H9 (cell line): ENCODE measurements around the gene TRIM26. TPM values are rescaled to one million over a fixed set of nuclear protein-coding genes. Genes with fewer than 3 reads are reported as not detected.

Experiments used
- DNase-seq: peaks from one replicate; pipeline ENCODE4 v3.0.0-alpha.2; 2017
- H2AFZ ChIP-seq: one replicate; pipeline ENCODE4 v1.6.1; 2013; ENCODE audit warnings: mild to moderate bottlenecking, low read length, control low read depth, moderate library complexity
- H2AK5ac ChIP-seq: 2 replicates; pipeline ENCODE4 v1.6.1; 2013; ENCODE audit warnings: low read length, control low read depth, mixed read lengths; ENCODE audit not compliant: insufficient read length
- H2BK120ac ChIP-seq: one replicate; pipeline ENCODE4 v1.6.1; 2013; ENCODE audit warnings: low read depth, mild to moderate bottlenecking, low read length, control low read depth, inconsistent platforms; ENCODE audit not compliant: poor library complexity, severe bottlenecking
- H2BK12ac ChIP-seq: 2 replicates; pipeline ENCODE4 v1.6.1; 2013; ENCODE audit warnings: low read length, control low read depth, mixed read lengths, low read depth; ENCODE audit not compliant: insufficient read length
- H2BK15ac ChIP-seq: 2 replicates; pipeline ENCODE4 v1.6.1; 2013; ENCODE audit warnings: low read depth, low read length, control low read depth
- H2BK20ac ChIP-seq: one replicate; pipeline ENCODE4 v1.6.1; 2013; ENCODE audit warnings: low read depth, mild to moderate bottlenecking, low read length, control low read depth, inconsistent platforms; ENCODE audit not compliant: poor library complexity, severe bottlenecking
- H2BK5ac ChIP-seq: 2 replicates; pipeline ENCODE4 v1.6.1; 2013; ENCODE audit warnings: low read length, control low read depth, mixed read lengths; ENCODE audit not compliant: insufficient read length
- H3K14ac ChIP-seq: 2 replicates; pipeline ENCODE4 v1.6.1; 2013; ENCODE audit warnings: low read length, control low read depth; ENCODE audit not compliant: insufficient read depth
- H3K18ac ChIP-seq: 2 replicates; pipeline ENCODE4 v1.6.1; 2013; ENCODE audit warnings: low read depth, mild to moderate bottlenecking, mixed read lengths, low read length, control low read depth; ENCODE audit not compliant: insufficient read length
- H3K23ac ChIP-seq: 2 replicates; pipeline ENCODE4 v1.6.1; 2013; ENCODE audit warnings: low read length, control low read depth, mixed read lengths, low read depth; ENCODE audit not compliant: insufficient read length
- H3K23me2 ChIP-seq: 2 replicates; pipeline ENCODE4 v1.6.1; 2013; ENCODE audit warnings: low read depth, mild to moderate bottlenecking, mixed read lengths, low read length, control low read depth; ENCODE audit not compliant: insufficient read length, poor library complexity, severe bottlenecking
- H3K27ac ChIP-seq: 2 replicates; pipeline ENCODE4 v1.5.1; 2013; ENCODE audit warnings: low read length, control low read depth, mixed read lengths, low read depth; ENCODE audit not compliant: insufficient read length
- H3K27me3 ChIP-seq: 2 replicates; pipeline ENCODE4 v1.6.1; 2013; ENCODE audit warnings: low read length, control low read depth, inconsistent platforms; ENCODE audit not compliant: insufficient read depth
- H3K4ac ChIP-seq: 2 replicates; pipeline ENCODE4 v1.6.1; 2013; ENCODE audit warnings: low read depth, mild to moderate bottlenecking, control low read depth, inconsistent platforms, low read length, moderate library complexity
- H3K4me1 ChIP-seq: 2 replicates; pipeline ENCODE4 v1.6.1; 2013; ENCODE audit warnings: low read length, control low read depth, inconsistent platforms; ENCODE audit not compliant: insufficient read depth
- H3K4me2 ChIP-seq: 2 replicates; pipeline ENCODE4 v1.6.1; 2013; ENCODE audit warnings: low read length, control low read depth, mixed read lengths; ENCODE audit not compliant: insufficient read length, insufficient read depth
- H3K56ac ChIP-seq: 2 replicates; pipeline ENCODE4 v1.6.1; 2013; ENCODE audit warnings: low read depth, mild to moderate bottlenecking, mixed read lengths, low read length, control low read depth; ENCODE audit not compliant: insufficient read length
- H3K79me1 ChIP-seq: 2 replicates; pipeline ENCODE4 v1.6.1; 2013; ENCODE audit warnings: low read depth, mild to moderate bottlenecking, moderate library complexity, low read length, control low read depth, inconsistent platforms; ENCODE audit not compliant: insufficient read depth, poor library complexity, severe bottlenecking
- H3K79me2 ChIP-seq: 2 replicates; pipeline ENCODE4 v1.6.1; 2013; ENCODE audit warnings: low read length, control low read depth, inconsistent platforms; ENCODE audit not compliant: insufficient read depth
- H3K9ac ChIP-seq: 2 replicates; pipeline ENCODE4 v1.6.1; 2013; ENCODE audit warnings: low read length, control low read depth, mixed read lengths; ENCODE audit not compliant: insufficient read length; ENCODE audit errors: extremely low read depth
- H3K9me3 ChIP-seq: one replicate; pipeline ENCODE4 v1.6.1; 2013; ENCODE audit warnings: low read depth, low read length, inconsistent platforms; ENCODE audit not compliant: control insufficient read depth
- H3T11ph ChIP-seq: one replicate; pipeline ENCODE4 v1.6.1; 2013; ENCODE audit warnings: mild to moderate bottlenecking, low read length, control low read depth, inconsistent platforms
- H4K20me1 ChIP-seq: one replicate; pipeline ENCODE4 v1.6.1; 2013; ENCODE audit not compliant: control insufficient read depth, insufficient read length, insufficient read depth
- H4K5ac ChIP-seq: 2 replicates; pipeline ENCODE4 v1.6.1; 2013; ENCODE audit warnings: low read depth, mild to moderate bottlenecking, mixed read lengths, low read length, control low read depth; ENCODE audit not compliant: insufficient read length
- H4K8ac ChIP-seq: replicated peaks from 2 replicates; pipeline ENCODE4 v1.6.1; 2013; ENCODE audit warnings: low read length, control low read depth, mixed read lengths, low read depth; ENCODE audit not compliant: insufficient read length
- H4K91ac ChIP-seq: 2 replicates; pipeline ENCODE4 v1.6.1; 2013; ENCODE audit warnings: low read depth, mild to moderate bottlenecking, moderate library complexity, mixed read lengths, low read length, control low read depth; ENCODE audit not compliant: insufficient read length
- H3K27ac Mint-ChIP-seq, 3 experiments: 2 replicates in 2 of 3; 3 replicates in 1 of 3; pipeline ENCODE4 v1.8.0; 2020 to 2021; ENCODE audit warnings: mixed read lengths in 3 of 3, mild to moderate bottlenecking in 1 of 3, moderate library complexity in 1 of 3
- H3K27me3 Mint-ChIP-seq: 2 replicates; pipeline ENCODE4 v1.8.0; 2021; ENCODE audit warnings: low read depth, mild to moderate bottlenecking, moderate library complexity, mixed read lengths
- H3K36me3 Mint-ChIP-seq, 3 experiments: 2 replicates in 2 of 3; 3 replicates in 1 of 3; pipeline ENCODE4 v1.8.0; 2020 to 2021; ENCODE audit warnings: low read depth in 3 of 3, mixed read lengths in 3 of 3; ENCODE audit not compliant: insufficient read depth in 1 of 3
- H3K4me1 Mint-ChIP-seq, 2 experiments: 2 replicates each; pipeline ENCODE4 v1.8.0; 2020; ENCODE audit warnings: mixed read lengths in 2 of 2
- H3K4me3 Mint-ChIP-seq, 2 experiments: 2 replicates in 1 of 2; 3 replicates in 1 of 2; pipeline ENCODE4 v1.8.0; 2020 to 2021; ENCODE audit warnings: mild to moderate bottlenecking in 2 of 2, mixed read lengths in 2 of 2, moderate library complexity in 1 of 2
- H3K9me3 Mint-ChIP-seq, 2 experiments: 2 replicates in 1 of 2; 3 replicates in 1 of 2; pipeline ENCODE4 v1.8.0; 2020; ENCODE audit warnings: mild to moderate bottlenecking in 2 of 2, mixed read lengths in 2 of 2, moderate library complexity in 1 of 2
- CTCF ChIP-seq: fragments of 200-600 bp; sonication (generic); conservative IDR thresholded peaks from 3 replicates; pipeline ENCODE4 v1.8.0; 2021; ENCODE audit warnings: antibody characterized with exemption, mild to moderate bottlenecking
- WGBS: extraction: QIAGEN DNeasy Blood & Tissue Kit; methylation state at CpG from one replicate; pipeline ENCODE4 v1.1.7; 2013; ENCODE audit warnings: missing lambda C conversion rate, low lambda C conversion rate, mixed read lengths; ENCODE audit not compliant: insufficient read length; ENCODE audit errors: extremely low coverage; 5-methylcytosine and 5-hydroxymethylcytosine counted together
- total RNA-seq: library from RNA; stranded (reverse); gene quantifications from 2 replicates; pipeline ENCODE4 v1.2.1, GENCODE V29; 2021

TRIM26 gene
- total RNA-seq, 1 experiment from 2014 or later, result 35.8 TPM

- Histone ChIP-seq H3K9ac (no peak overlapping the region), H2AK5ac (no peak overlapping the region), H3K79me1 (no peaks in the 10 kb centered on the region), H3K56ac (no peak overlapping the region), H4K91ac (no peak overlapping the region), H3K23me2 (no peaks in the 10 kb centered on the region), H3K14ac (no peak overlapping the region), H4K8ac (no peak overlapping the region), H2BK15ac (no peak overlapping the region), H4K5ac (no peak overlapping the region), H2BK20ac (no peak overlapping the region), H3K27me3 (no peaks in the 10 kb centered on the region), H2BK120ac (no peak overlapping the region), H3K4ac (no peak overlapping the region), H2BK5ac (no peak overlapping the region), H3K4me1 (peaks cover 3% of the 10 kb centered on the region; the same call in 1 of the 2 replicates), H3K9me3 (no peaks in the 10 kb centered on the region), H3K27ac (no peak overlapping the region), H3K4me2 (no peak overlapping the region), H2AFZ (no peak overlapping the region), H3T11ph (no peak overlapping the region), H2BK12ac (no peak overlapping the region), H3K79me2 (no peaks in the 10 kb centered on the region), H3K18ac (no peak overlapping the region), H4K20me1 (no peaks in the 10 kb centered on the region), H3K23ac (no peak overlapping the region)
- TF ChIP-seq CTCF, result no peak
- no CpG with 5 or more reads among the region's 10 CpGs for WGBS
- no peaks in the 10 kb centered on the region for H3K9me3 Mint-ChIP-seq
- no peak overlapping the region for H3K27ac Mint-ChIP-seq
- no peaks in the 10 kb centered on the region for H3K36me3 Mint-ChIP-seq
- no peak overlapping the region for H3K4me3 Mint-ChIP-seq
- H3K27me3 Mint-ChIP-seq, result peaks cover 53% of the 10 kb centered on the region
- no peak for DNase-seq
- peaks cover 4 to 5% of the 10 kb centered on the region in 2 experiments for H3K4me1 Mint-ChIP-seq
These were observed 62.4 kb downstream of the TRIM26 start for GRCh38 chr6:30150671-30151395.
